ENCODE data around the gene ABHD11. TPM values are rescaled to one million over a fixed set of nuclear protein-coding genes. Genes with fewer than 3 reads are reported as not detected.

The ABHD11 gene
- total RNA-seq, 1 experiment from 2014 or later, result 11.8 TPM

DNA sequence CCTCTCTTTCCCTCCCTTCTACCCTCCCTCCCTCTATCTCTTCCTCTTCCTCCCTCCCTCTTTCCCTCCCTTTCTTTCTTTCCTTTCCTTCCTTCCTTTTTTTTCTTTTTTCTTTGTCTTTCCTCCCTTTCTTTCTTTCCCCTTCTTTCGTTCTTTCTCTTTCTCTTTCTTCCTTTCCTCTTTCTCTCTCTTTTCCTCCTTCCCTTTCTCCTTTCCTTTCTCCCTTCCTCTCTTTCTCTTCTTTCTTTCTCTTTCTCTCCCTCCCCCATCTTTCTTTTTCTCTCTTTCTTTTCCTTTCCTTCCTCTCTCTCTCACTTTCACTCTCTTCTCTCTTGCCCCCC lies 24.0 kb upstream of the ABHD11 start:
- DNase-seq, result no peak
- no peak overlapping the region for H3K27ac ChIP-seq
- H3K36me3 ChIP-seq, result no peaks in the 10 kb centered on the region
- H3K9me3 ChIP-seq (replicated peaks), result no peaks in the 10 kb centered on the region
- H3K4me3 ChIP-seq, result no peak overlapping the region
- H3K27me3 ChIP-seq, result no peaks in the 10 kb centered on the region
- H3K4me1 ChIP-seq, result no peaks in the 10 kb centered on the region

DNA sequence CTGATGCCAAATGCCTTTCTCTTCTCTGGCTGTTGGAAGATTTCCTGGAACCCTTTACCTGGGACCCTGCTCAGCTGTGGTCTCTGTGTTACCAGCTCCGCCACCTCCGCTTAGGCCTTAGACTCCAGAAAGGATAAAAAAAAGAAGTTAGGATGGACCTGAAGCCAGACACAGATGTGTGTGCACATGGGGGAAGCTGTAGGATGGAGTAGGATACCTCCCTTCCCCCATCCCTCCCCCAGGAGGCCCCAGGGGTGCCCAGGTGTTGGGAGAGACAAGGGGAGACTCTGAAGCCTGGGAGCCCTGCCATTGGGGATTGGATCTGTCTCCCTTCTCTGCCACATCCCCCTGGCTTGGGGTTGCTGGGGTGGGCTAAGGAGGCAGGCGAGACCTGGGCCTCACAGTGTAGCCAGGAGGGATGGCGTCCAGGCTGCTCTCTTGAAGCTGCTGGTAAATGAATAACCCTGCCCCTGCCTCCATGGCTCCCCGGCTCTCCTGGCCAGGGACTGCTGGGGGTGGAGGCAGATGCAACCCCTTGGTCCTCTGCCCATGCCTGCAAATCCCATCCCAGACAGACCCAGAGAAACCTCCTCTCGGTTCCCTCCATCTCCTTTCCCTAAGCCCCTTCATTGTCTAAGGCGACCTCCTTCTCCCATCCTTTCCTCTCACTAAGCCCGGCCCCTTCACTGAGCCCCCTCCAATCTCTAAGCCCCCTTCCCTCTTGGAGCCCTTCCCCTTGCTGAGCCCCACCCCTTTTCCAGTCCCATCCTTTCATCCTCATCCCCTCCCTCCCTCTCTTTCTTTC lies 23.5 kb upstream of the ABHD11 start:
- DNase-seq, result no peak
- Histone ChIP-seq H3K4me3 (no peak overlapping the region), H3K27ac (no peak overlapping the region), H3K27me3 (no peaks in the 10 kb centered on the region), H3K36me3 (no peaks in the 10 kb centered on the region), H3K9me3 (replicated peaks) (no peaks in the 10 kb centered on the region), H3K4me1 (no peaks in the 10 kb centered on the region)

DNA sequence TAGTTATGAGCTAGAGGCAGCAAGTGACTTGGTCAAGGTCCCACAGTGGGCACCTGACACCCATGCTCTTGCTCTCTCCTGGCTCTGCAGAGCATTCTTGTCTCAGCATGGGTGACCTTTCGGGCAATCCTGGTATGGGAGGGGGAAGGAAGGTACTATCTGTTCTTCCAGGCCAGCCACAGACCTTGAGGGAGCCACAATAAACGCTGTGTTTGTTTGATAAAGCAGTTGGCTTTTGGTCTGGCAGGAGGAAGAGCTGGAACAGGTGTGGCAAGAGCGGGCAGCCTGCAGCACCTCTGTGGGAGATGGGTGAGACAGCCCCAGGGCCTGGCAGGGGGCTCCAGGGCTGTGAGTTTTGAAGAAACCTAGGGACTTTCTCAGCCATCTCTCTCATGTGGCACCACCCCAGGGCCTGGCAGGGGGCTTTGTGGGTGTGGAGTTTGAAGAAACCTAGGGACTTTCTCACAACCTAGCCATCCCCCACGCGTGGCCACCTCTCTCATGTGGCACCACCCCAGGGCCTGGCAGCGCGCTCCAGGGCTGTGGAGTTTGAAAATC lies 20.1 kb upstream of the ABHD11 start:
- no peaks in the 10 kb centered on the region for H3K36me3 ChIP-seq
- H3K27ac ChIP-seq, result no peak overlapping the region
- H3K4me1 ChIP-seq, result no peaks in the 10 kb centered on the region
- DNase-seq, result peak; percentile 54 to 72
- H3K4me3 ChIP-seq, result no peak overlapping the region
- no peaks in the 10 kb centered on the region for H3K9me3 ChIP-seq (replicated peaks)
- H3K27me3 ChIP-seq, result no peaks in the 10 kb centered on the region

DNA sequence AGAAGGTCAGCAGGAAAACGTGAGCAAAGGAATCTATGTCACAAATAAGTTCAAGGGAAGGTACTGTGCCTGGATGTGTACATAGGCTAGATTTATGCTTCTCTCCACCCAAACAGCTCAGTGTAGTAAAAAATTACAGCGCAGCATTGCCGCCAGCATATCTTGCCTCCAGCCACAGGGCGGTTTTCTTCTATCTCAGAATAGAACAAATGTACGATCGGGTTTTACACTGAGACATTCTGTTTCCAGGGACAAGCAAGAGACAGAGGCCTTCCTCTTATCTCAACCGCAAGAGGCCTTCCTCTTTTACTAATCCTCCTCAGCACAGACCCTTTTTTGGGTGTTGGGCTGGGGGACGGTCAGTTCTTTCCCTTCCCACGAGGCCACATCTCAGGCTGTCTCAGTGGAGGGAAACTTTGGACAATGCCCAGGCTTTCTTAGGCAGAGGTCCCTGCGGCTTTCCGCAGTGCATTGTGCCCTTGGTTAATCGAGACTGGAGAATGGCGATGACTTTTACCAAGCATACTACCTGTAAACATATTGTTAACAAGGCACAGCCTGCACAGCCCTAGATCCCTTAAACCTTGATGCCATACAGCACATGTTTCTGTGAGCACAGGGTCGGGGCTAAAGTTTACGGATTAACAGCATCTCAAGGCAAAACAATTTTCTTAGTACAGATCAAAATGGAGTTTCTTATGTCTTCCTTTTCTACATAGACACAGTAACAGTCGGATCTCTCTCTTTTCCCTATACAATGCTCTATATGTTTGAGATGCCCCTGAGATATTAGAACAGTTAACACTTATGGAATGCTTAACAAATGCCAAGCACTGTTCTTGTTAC lies 11.6 kb upstream of the ABHD11 start:
- Histone ChIP-seq H3K27ac (no peak overlapping the region), H3K36me3 (no peaks in the 10 kb centered on the region), H3K4me3 (no peak overlapping the region), H3K27me3 (peaks cover 4% of the 10 kb centered on the region; the same call in 1 of the 2 replicates), H3K9me3 (replicated peaks) (no peaks in the 10 kb centered on the region), H3K4me1 (no peaks in the 10 kb centered on the region)
- DNase-seq, result no peak

DNA sequence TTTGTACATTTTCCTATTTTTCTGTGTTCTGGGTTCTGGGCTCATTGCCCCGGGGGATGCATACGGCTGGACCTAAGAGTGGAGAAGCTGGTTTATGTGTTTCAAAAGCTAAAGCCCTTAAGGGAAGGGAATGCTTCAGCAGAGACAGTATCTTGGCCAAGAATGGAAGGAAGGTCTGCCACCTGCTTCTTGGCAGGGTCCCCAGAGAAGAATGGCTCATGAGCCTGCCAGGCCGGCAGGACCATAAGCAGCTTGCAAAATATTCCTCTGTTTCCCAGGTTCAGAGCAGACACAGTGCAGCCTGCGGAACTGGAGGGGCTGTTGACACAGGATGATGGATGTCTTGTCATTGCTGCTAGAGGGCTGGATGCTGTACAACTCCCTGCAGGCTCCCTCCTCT lies 7.8 kb upstream of the ABHD11 start:
- Histone ChIP-seq H3K4me1 (peaks cover 17% of the 10 kb centered on the region), H3K4me3 (no peak overlapping the region), H3K36me3 (no peaks in the 10 kb centered on the region), H3K9me3 (replicated peaks) (no peaks in the 10 kb centered on the region), H3K27me3 (peaks cover 5% of the 10 kb centered on the region; the same call in 1 of the 2 replicates), H3K27ac (no peak overlapping the region)
- DNase-seq, result no peak

DNA sequence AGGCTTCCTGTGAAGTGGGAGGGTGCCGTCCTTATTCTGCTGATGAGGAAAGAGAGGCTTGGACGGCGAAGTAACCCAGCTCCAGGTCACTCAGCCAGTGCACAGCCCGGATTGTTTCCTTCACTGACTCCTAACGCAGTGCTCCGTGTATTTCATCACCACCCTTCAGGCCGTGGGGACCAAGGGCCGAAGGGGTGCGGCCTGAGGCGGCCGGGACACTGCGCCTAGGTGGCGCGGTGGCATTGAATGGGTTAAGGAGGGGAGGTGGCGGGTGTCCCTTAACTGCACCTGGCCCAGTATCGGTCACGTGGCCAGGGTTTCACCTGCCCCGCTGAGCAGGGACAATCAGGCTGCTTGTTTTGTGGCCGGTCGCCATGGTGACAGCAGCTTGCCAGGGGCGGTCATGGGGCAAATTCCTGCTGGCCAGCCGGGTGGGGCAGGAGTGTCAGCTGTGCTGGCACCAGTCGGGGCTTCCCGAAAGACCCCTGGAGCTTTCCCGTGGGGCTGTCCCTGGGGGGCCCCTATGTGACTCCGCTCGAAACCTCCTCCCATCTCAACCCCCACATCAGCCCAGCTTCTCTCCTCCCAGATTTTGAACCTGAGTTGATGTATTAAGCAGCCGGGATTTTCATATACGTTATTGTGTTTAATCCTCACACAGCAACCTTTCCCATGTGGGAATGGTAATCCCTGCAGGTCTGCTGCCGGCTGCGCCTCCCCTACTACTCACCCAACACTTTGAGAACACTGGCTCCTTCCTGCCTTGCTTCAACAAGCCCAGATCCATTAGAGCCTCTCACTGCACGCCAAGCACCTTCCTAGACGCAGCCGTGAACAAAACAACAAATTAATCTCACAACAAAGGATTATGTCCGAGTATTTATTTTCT lies 4.4 kb upstream of the ABHD11 start:
- Histone ChIP-seq H3K27me3 (peaks cover 5% of the 10 kb centered on the region; the same call in 1 of the 2 replicates), H3K4me3 (no peak overlapping the region), H3K27ac (no peak overlapping the region), H3K4me1 (peaks cover 17% of the 10 kb centered on the region), H3K36me3 (no peaks in the 10 kb centered on the region), H3K9me3 (replicated peaks) (no peaks in the 10 kb centered on the region)
- peak; percentile 55 to 63 for DNase-seq

DNA sequence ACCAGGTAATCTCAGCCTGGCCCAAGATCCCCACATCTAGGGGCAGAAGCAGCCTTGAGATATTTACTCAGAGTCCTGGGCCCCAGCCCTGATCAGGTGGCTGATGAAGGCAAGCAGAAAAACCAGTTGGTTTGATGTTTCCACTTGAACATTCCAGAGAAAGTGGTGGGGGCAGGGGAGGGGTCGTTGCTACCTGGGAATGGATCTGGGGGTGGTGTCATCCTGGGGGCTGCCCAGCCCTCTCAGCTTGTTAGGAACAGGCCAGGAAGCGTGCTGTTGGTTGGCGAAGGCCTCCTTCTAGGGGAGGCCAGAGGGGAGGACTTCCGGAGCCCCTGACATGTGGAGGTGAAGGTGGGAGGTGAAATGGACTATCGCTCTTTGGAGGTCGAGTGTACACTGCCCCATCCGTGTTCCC lies 3.7 kb upstream of the ABHD11 start:
- no peaks in the 10 kb centered on the region for H3K9me3 ChIP-seq (replicated peaks)
- H3K4me3 ChIP-seq, result no peak overlapping the region
- H3K27ac ChIP-seq, result no peak overlapping the region

DNA sequence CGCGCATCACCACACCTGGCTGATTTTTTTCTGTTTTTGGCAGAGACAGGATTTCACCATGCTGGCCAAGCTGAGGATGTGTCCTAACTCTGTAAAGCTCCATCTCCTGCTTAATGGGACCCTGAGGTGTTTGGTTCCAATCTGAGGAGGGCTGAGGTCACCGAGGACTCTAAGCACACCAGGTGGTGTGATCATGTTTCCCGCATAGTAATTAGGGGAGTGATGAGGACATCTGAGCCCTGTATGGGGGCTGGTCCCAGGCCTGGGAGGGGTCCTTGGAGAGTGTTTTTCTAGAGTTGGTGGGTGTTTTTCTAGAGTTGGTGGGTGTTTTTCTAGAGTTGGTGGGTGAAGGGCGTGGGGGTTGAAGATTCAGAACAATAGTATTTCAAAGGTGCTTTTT lies 3.0 kb upstream of the ABHD11 start:
- no peaks in the 10 kb centered on the region for H3K9me3 ChIP-seq (replicated peaks)
- H3K4me1 ChIP-seq, result peaks cover 17% of the 10 kb centered on the region
- peaks cover 5% of the 10 kb centered on the region; the same call in 1 of the 2 replicates for H3K27me3 ChIP-seq
- no peak overlapping the region for H3K27ac ChIP-seq
- no peaks in the 10 kb centered on the region for H3K36me3 ChIP-seq
- no peak overlapping the region for H3K4me3 ChIP-seq
- peak in 1 of 2 experiments; percentile 50 for DNase-seq

More for the DNA sequence above, 3.7 kb upstream of the ABHD11 start:
- no peak for DNase-seq
- peaks cover 17% of the 10 kb centered on the region for H3K4me1 ChIP-seq
- H3K27me3 ChIP-seq, result peaks cover 5% of the 10 kb centered on the region; the same call in 1 of the 2 replicates
- H3K36me3 ChIP-seq, result no peaks in the 10 kb centered on the region

DNA sequence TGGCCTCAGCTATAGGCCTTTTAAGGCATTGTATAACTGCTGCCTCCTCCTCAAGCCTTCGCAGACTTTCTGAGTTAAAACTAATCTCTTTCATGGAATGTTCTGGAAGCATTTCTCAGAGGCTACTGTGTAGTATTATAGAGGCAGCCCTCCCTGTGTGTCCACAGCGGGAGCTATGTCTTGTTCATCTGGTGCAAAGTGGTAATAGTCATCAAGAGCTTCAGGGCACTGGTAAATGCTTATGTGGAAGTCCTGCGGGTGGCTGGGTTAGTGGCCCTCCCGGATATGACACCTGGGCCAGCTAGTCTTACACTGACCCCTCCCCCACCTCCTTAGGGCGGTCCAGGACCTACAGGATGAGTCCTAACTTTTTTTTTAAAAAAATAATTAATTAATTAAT lies 2.2 kb upstream of the ABHD11 start:
- H3K27ac ChIP-seq, result no peak overlapping the region
- peaks cover 17% of the 10 kb centered on the region for H3K4me1 ChIP-seq
- H3K27me3 ChIP-seq, result peaks cover 5% of the 10 kb centered on the region; the same call in 1 of the 2 replicates
- no peaks in the 10 kb centered on the region for H3K9me3 ChIP-seq (replicated peaks)
- DNase-seq, result no peak
- H3K36me3 ChIP-seq, result no peaks in the 10 kb centered on the region; the same call in 1 of the 2 replicates
- H3K4me3 ChIP-seq, result no peak overlapping the region

DNA sequence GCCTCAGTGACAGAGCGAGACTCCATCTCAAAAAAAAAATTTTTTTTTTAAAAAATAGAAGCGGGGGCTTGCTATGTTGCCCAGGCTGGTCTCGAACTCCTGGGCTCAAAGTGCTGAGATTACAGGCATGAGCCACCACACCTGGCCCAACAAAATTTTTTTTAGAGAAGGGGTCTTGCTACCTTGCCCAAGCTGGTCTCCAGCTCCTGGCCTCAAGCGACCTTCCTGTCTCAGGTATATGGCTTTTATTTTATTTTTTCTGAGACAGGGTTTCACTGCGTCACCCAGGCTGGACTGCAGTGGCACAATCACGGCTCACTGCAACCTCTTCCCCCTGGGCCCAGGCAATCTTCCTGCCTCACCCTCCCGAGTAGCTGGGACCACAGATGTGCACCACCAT lies 1.6 kb upstream of the ABHD11 start:
- peaks cover 17% of the 10 kb centered on the region for H3K4me1 ChIP-seq
- DNase-seq, result no peak
- H3K27ac ChIP-seq, result no peak overlapping the region
- no peak overlapping the region for H3K4me3 ChIP-seq
- peaks cover 5% of the 10 kb centered on the region; the same call in 1 of the 2 replicates for H3K27me3 ChIP-seq
- no peaks in the 10 kb centered on the region for H3K9me3 ChIP-seq (replicated peaks)
- H3K36me3 ChIP-seq, result no peaks in the 10 kb centered on the region; the same call in 1 of the 2 replicates

DNA sequence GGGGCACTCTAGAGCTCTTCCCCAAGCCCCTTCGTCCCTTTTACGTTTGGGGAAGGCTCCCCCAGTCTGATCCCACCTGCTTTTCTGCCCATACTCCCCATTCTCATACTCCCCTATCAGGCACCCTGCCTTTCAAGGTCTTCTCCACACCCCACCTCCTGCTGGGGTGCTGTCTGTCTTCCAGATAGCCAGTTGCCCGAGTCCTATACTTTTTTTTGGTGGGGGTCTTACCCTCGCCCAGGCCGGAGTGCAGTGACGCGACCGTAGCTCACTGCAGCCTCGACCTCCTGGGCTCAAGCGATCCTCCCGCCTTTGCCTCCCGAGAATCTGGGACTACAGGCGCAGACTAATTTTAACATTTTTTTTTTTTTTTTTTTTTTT lies 775 bp upstream of the ABHD11 start:
- H3K27me3 ChIP-seq, result 0 out of 2 replicates have a peak, but pooled peaks cover 5% of the 10 kb centered on the region
- DNase-seq, result no peak
- peaks cover 17% of the 10 kb centered on the region for H3K4me1 ChIP-seq
- peak overlapping the region; percentile 94 for H3K4me3 ChIP-seq
- no peaks in the 10 kb centered on the region for H3K9me3 ChIP-seq (replicated peaks)
- peak overlapping the region; percentile 9; the same call in 1 of the 2 replicates for H3K27ac ChIP-seq
- H3K36me3 ChIP-seq, result no peaks in the 10 kb centered on the region; the same call in 1 of the 2 replicates

DNA sequence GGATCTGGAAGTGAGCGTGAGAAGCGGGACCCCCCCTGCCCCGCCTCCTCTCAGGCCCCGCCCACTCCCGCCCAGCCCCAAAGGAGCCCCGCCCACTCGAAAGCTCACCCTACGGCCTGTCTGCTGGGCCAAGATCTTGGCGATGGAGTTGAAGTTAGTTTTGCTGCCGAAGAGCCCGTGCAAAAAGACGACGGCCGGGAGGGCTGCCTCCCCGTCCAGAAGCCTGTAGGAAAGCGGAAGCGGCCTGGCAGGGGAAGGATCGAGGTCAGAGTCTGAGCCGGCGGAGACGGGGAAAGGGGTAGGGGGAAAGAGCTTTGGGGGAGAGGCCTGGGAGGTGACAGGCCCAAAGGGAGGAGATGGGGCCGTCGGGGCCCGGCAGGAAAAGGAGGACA lies 386 bp downstream of the ABHD11 start:
- no peaks in the 10 kb centered on the region for H3K9me3 ChIP-seq (replicated peaks)
- H3K36me3 ChIP-seq, result no peaks in the 10 kb centered on the region; the same call in 1 of the 2 replicates
- 0 out of 2 replicates have a peak, but pooled peaks cover 5% of the 10 kb centered on the region for H3K27me3 ChIP-seq
- peak overlapping the region; percentile 74 for H3K27ac ChIP-seq
- peak; percentile 68 to 80 for DNase-seq
- peak overlapping the region; percentile 94 for H3K4me3 ChIP-seq
- H3K4me1 ChIP-seq, result peaks cover 16% of the 10 kb centered on the region

DNA sequence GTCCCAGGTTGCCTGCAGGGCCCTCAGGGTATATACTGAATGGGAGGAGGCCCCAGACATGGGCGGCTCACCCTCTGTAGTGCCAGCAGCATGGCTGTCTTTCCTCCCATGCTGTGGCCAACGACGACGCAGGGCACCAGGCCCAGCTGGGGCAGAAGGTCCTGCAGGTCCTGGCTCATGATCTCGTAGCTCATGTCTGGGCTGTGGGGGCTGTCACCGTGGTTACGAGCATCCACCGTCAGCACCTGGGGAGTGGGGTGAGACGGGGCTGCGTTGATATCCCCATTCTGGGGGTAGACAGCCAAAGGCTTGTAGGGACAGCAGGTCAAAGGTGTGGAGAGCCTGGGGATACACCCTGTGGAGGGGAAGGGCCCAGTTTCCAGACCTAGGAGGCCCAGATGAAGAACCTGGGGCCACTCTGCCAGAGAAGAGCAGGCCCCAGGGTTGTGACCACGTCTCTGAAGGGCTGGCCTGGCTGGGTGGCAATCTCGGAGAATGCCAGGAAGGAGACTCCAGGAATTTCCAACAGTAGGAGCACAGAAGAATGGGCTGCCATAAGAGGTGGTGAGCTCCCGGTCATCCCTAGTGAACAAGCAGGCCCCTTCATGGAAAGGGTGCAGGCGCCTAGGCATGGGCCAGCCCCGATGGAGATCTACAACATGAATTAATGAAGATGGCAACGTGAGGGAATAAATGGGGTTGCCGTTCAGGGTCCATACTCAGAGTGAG lies 947 bp downstream of the ABHD11 start:
- DNase-seq, result no peak
- no peaks in the 10 kb centered on the region for H3K9me3 ChIP-seq (replicated peaks)
- peak overlapping the region; percentile 94 for H3K4me3 ChIP-seq
- 0 out of 2 replicates have a peak, but pooled peaks cover 2% of the 10 kb centered on the region for H3K27me3 ChIP-seq
- H3K36me3 ChIP-seq, result no peaks in the 10 kb centered on the region; the same call in 1 of the 2 replicates
- no peak overlapping the region for H3K27ac ChIP-seq
- peaks cover 10% of the 10 kb centered on the region for H3K4me1 ChIP-seq
